A204.1 (cell line): ENCODE data around the gene NEK4.
"Not testable (repeated sequence)": the region's sequence is repeated elsewhere in the genome, so short reads cannot be mapped to it uniquely, and the experiment has no call there.

Experiments used
- FAIRE-seq: peaks from 2 replicates; lab custom pipeline; 2012; peaks lifted over from hg19 to GRCh38; lab: Jason Lieb, UNC

NEK4 gene

DNA sequence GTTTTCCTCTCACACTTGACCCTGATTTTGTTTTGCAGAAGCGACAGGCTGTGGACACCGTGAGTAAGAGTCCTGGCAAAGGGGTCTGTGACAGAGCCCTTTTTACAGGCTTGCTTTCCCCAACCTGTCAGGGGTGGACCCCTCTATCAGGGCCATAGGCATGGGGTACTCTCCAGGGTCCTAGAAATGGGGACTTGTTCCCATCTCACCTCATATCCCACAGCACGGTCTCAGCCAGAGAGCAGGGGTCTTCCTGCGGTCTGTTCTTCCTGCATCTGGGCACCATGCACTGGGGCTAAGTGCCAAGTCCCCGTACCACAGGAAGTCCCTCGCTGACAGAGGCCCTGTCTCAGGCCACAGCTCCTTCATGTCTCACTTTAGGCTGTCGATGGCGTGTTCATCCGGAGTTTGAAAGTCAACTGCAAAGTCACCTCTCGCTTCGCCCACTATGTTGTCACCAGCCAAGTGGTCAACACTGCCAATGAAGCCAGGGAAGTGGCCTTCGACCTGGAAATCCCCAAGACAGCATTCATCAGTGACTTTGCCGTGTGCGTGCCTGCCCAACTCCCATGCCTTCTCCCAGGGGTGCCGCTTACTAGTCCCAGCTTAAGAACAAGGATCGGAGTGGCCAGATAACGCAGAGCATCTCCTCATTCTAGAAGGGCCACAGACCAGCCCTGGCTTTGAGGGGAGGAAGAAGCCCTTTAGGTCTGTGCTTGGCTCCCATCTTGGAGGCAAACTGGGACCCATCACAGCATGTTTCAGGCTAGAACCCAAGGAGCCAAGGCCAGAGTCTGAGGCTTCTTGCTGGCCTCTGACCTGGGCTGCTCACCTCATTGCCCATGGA is 7.4 kb upstream of the NEK4 start:
- FAIRE-seq = no peak

DNA sequence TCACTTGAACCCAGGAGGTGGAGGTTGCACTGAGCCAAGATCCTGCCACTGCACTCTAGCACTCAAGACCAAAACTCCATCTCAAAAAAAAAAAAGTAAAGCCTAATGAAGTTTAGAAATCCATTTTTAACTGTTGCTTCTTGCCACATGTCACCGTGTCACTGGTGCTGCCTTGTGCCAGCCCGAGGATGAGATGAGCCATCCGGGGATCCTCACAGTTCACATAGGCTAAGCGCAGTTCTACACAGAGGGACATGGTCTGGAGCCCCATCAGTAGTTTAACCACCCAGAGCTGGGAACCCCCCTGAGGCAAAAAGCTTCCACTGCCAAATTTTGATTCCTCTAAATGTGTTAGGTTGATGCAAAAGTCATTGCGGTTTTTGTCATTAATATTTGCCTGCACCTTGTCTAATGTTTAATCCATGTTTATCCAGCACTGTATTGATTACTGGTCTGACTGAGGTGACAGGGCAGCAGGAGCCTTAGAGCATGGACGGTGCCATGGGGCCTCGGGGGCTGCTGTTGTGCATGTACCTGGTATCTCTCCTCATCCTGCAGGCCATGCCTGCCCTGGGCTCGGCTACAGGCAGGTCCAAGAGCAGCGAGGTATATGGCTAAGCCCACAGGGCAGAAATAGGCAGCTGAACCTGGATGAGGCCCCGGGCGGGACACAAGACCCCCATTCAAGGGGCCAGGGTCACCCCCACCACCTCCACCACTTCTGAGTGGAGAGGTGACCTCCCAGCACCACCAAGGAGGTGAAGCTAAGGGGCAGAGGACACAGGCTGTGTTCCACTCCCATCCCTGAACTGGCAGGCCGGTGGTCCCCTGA is 6.6 kb upstream of the NEK4 start, which contains the start of gene ITIH1:
ITIH1 (plus strand) TSS at position 473 of the 832 bp plus-strand sequence; CDS start at position 490, 17 bp downstream.
- FAIRE-seq = no peak

DNA sequence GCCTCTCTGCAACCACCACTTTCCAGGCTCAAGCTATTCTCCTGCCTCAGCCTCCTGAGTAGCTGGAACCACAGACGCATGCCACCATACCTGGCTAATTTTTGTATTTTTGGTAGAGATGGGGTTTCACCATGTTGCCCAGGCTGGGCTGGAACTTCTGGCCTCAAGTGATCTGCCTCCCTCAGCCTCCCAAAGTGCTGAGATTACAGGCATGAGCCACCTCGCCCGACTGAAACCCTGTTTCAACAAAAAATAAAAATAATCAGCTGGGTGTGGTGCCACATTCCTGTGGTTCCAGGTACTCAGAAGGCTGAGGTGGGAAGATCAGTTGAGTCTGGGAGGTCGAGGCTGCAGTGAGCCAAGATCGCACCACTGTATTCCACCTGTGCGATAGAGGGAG is 5.7 kb upstream of the NEK4 start:
- not testable (repeated sequence) for FAIRE-seq

DNA sequence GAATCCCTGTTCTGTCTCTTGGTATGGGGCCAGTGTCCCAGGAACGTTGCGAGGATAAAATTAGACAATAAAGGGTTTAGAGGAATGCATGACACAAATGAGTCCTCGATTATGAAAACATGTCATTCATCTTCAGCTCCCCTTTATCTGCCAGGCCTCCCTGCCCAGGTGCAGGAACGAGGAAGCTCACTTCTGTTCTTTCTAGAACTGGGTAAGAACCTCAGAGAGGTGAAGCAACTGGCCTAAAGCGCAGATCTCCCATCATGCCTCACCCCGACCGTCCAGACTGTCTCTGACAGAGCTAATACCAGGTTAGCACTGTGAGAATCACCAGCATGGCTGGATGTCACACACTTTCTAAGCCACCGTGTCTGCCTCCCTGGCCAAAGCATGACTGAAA is 5.1 kb upstream of the NEK4 start:
- FAIRE-seq = no peak

DNA sequence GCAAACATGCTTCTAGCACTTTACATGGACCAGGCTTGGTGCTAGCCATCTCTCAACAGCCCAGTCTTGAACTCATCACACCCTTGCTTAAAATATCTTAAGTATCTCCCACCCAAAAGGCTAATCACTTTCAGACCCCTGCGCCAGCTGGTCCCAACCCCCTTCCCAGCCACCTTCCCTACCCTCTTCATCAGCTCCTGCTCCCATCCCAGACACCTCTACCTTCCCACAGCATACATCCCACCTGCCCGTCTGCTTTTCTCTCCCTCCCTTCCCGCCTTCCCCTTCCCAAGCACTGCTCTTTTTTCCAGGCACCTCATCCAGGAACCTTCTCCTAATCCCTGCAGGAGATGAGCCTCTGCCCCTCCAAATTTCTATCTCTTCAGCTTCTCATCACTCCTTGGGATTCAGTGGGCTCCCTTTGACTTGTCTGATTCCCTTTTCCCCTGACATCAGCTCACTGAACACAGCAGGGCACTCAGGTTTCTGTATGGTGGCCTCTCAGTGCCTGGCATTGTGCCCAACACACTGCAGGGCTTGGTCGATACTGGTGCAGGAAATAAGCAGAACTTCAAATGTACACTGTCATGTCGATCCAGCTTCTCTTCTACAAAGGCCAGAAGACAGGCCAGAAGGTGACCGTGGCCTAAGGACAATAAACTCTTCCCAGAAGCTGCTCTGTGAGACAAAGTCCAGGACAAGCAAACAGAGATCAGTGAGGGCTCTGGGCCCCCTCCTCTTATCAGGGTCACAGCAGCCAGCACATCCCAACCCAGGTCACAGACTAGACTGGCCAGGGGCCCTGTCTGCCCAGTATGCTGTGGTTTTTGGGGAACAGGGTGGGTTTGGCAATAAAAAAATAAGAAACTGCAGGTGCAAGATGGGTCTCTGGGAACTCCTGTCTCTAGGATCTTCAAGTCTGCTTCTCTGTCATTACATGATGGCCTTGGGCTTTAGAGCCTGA is 4.4 kb upstream of the NEK4 start:
- no peak for FAIRE-seq

DNA sequence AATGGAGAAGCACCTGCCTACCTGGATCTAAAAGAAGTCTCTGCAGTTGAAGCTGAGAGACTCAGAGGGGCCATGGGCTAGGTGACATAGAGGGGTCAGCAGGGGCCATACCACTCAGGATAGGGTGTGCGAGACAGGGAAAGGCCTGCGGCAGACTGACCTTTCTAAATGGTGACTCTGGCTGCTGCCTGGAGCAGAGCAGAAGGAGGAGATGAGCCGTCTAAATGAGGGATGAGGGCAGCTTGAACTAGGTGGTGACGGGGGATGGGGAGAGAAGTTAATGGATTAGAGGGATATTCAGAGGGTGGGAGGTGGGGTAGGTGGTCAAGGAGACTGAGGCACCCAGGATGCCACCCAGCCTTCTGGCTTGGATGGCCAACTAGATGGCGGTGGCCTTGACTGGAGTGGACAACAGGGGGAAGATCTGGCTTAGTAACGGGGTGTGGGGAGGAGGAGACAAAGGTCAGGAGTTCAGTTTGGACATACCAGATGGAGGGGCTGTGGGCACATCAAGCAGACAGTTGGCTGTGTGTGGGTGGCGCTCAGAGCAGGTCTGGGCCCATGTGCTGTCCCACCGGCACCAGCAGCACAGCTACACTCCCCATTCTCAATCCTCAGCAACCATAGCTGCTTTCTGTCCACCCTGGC is 3.5 kb upstream of the NEK4 start:
- FAIRE-seq = no peak

DNA sequence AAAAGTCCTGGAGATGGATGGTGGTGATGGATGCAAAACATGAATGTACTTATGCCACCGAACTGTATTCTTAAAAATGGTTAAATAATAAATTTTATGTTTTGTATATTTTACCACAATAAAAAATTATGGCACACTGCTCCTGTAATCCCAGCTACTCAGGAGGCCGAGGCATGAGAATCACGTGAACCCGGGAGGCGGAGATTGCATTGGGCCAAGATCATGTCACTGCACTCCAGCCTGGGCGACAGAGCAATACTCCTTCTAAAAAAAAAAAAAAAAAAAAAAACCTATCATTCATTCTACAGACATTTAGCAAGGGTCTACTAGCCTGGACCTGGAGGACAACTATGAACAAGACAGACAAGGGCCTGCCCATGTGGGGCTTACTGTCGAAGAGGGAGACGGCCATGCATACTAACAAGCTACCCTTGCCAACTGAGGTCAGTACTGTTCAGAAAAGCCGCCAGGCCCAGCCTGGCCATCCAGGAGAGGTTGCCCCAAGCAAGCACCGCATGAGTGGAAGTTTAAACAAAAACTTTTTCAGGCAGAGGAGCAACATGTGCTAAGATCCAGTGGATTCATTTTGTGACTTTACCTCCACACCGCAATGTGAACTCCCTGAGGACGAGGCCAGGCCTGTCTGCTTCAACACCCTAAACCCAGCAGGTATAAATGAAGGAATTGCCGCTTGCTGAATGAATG is 2.8 kb upstream of the NEK4 start:
- FAIRE-seq = no peak

DNA sequence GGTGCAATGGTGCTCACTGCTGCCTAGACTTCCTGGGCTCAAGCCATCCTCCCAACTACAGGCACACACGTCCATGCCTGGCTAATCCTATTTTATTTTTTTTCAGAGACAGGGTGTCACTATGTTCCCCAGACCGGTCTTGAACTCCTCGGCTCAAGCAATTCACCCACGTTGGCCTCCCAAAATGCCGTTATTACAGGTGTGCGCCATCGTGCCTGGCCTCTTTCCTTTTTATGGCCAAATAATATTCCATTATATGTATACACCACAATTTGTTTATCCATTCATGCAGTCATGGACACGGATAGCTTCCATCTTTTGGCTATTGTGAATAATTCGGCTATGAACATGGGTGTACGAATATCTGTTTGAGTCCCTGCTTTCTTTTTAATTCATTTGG is 962 bp upstream of the NEK4 start:
- FAIRE-seq = no peak

DNA sequence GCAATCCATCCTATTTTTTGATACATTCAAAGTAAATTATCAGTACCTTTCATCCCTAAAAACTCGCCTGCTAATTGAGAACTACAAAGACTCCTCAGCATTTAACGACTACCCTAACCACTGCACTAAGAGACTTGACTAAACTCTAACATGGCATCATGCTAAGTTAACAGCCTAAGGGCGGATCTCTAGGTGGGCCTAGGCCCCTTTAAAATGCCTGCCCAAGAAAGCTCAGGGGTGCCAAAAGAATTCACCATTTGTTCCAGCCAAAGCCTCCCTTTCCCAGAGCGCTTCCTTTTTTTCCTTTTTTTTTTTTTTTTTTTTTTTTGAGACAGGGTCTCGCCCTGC is 568 bp upstream of the NEK4 start:
- FAIRE-seq = no peak

DNA sequence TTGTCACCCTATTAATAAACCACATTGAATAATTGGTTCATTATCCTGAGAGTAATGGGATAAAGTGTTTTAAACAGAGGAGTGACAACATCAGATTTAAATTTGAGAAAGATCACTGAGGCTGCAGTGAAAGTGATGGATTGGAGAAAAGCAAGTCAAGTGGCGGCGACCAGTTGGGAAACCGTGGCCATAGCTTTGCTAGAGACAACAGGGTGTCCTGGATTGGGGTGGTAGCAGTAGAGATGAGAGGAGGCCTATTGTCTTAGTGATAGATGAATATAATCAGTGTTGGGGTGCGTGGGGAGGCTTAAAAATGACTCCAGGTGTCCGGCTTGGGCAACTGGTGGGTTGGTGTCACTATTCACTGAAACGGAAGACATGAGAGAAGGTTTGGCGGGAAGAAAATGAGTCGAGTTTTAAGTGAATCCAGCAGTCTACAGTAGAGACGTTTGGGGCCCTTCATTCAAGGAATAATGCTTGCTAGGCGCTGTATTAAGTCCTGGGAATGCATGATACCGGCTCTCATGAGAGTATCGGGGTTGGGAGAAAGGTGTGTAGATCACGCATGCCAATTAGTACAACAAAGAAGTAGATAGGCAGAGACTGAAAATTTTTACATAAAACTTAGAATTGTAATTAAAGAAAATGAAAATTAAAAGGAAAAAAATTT is 819 bp downstream of the NEK4 start:
- FAIRE-seq = no peak

DNA sequence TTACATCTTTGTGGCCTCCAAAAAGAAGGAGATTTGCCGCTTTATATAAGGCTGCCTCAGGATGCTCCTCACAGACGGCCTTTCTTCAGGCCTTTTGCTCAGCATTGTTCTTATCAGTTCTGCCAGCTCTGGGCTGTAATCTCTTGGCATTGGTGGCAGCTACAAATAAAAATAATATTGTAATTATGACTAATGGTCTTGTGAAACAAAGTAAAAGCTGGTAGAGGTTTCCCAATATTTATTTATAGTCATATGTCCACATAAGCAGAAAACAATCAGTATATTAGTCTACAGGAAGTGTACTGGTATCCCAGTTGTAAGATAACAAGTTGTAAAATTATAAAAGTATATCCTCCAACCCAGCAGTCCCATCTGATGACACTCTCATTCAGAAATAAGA is 7.3 kb downstream of the NEK4 start:
- FAIRE-seq = no peak

DNA sequence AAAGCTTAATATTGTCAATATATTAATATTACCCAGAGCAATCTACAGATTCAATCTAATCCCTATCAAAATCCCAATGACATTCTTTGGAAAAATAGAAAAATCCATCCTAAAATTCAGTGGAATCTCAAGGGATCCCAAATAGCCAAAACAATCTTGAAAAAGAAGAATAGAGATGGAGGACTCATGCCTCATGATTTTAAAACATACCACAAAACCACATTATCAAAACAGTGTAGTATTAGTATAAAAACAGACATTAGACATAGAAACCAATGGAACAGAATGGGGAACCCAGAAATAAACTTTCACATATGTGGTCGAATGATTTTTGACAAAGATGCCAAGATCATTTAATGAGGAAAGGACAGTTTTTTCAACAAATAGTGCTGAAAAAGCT is 14.6 kb downstream of the NEK4 start:
- no peak for FAIRE-seq

DNA sequence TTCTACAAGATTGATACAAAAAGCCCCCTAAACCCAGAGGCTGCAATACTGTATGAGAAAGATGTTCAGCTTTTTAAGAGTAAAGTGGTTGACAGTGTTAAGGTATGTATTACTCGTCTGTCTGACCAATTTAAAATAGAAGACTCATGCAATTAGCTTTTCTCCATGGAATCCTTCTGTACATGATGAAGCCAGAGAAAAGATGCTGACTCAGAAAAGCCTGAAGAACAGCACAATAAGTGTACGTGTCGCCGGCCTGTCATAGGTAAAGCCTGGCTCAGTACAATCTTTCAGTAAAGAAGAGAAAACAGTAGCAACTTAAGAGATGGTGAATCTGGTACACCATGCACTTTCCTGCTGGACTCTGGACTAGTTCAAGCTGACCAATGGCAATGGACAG is 16.4 kb downstream of the NEK4 start:
- no peak for FAIRE-seq

DNA sequence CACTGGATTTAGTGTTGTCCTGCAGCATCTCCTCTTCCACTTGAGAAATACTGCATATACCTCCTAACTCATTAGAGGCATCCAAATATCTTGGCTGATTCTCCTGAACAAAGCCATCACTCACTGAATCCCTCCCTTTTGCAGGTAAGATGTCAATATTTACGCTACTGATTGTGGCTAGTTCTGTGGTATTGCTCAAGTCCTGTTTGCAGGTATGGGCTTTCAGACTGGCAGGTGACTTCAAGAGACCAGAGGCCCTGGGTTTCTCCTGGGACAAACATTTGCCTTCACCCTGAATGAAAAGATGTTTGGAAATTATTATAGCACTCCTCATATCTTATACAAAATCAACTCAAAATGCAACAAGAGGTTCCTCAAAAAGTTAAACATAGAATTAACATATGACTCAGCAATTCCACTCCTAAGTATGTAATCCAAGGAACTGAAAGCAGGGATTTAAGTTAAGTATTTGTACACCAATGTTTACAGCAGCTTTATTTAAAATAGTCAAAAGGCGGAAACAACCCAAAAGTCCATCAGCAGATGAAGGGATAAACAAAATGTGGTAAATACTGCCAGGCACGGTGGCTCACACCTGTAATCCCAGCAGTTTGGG is 18.6 kb downstream of the NEK4 start:
- FAIRE-seq = no peak

DNA sequence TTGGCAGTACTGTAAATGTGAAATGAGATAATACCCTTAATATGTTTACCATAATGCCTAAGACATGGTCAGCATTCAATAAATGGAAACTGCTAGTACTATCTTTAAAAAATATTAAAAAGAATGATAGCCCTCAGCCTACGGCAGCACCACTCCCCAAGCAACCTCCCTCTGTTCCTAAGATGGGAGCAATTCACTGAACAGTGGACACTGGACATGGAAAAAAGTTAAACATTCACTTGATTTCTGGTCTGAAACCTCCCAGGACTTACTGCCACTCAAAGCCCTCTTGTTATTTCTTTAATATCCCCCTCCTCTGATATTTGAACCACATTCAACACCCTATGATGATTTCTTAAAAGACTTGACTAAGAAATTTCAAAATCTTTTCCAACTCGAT is 27.0 kb downstream of the NEK4 start:
- no peak for FAIRE-seq

DNA sequence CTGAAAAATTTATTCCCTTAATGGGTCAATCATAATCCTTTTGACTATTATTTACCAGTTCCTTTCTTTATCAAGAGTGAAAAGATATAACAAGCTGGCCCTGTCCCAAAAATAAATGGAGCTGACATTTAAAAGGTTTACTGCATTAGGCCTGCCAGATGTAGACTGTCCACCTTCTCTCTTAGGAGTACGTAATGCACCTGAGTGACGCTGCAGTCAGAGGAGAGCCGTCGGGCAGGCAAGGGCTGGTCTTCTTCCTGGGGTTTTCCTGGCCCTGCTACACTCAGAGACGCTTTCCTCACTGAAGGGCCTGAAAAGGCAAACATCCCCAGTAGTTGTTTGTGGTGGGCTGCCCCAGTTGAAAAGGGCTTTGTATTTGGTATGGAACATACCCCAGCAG is 27.6 kb downstream of the NEK4 start:
- FAIRE-seq = no peak

DNA sequence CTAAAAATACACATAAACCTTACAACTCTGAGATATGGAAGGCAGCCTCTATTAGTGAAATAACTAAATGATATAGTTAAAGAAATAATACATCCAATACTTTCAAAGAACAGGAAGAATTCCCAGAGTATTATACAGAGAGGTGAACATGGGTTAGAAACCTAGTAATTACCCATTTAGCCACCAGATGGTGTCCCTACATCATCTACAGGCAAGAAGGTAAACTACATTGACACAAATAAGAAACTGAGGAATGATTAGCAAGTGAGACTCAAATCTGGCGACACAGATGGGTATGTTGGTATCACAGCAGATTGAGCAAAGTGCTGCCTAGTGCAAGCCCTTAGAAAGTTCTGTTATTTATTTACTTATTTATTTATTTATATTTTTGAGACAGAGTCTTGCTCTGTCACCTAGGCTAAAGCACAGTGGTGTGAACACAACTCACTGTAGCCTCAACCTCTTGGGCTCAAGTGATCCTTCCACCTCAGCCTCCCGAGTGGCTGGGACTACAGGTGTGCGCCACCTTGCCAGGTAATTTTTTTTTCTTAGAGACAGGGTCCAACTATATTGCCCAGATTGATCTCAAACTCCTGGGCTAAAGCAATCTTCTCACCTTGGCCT is 28.2 kb downstream of the NEK4 start:
- peak; percentile 84 for FAIRE-seq

DNA sequence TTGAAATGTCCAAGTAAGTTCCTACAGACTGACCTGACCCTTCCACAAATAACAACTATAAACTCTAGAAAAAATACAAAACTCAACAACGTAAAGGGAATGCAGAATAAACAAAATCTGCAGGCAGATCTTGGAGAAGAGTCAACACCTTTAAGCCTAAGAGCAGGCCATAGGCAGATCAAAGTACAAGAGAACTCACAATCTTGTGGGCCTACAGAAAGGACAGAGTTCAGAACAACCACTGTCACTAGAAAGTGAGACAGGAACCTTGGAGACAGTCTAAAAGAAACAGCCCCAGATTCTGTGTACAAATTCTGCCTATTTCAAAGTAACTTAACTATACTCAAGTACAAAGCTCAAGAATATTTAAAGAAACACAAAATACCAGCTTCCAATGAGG is 31.0 kb downstream of the NEK4 start:
- FAIRE-seq = no peak

DNA sequence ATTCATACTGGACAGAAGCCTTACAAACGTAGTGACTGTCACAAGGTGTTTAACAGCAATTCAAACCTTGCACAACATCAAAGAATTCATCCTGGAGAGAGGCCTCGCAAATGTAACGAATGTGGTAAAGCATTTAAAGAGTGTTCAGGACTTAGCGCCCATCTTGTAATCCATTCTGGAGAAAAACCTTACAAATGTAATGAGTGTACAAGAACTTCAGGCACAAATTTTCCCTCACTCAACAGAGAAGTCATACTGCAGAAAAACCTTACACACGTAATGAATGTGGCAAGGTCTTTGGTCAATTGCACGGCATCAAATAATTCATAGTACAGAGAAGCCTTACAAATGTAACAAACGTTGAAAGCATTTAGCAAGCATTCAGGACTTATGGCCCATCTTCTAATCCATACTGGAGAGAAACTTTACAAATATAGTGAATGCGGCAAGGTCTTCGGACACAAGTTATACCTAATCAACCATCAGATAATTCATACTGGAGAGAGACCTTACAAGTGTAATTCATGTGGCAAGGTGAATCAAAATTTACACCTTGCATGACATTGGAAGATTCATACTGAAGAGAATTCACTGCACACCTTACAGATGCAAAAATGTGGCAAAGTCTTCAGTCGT is 37.4 kb downstream of the NEK4 start:
- no peak for FAIRE-seq
